HCT116 (cell line): ENCODE data around the gene CRYGN. TPM values are rescaled to one million over a fixed set of nuclear protein-coding genes. Genes with fewer than 3 reads are reported as not detected.

Experiments
- ATAC-seq: fragments of 200-7000 bp; cut with Tn5 transposase; 2 replicates; pipeline ENCODE4 v1.9.1; 2020; ENCODE audit warnings: mild to moderate bottlenecking, moderate library complexity
- BruUV-seq: library from RNA; stranded (reverse); fragments of 400-500 nt; replicated peaks from 2 replicates; lab custom pipeline; 2021; lab: Mats Ljungman, UMichigan
- CTCF ChIA-PET: fragments of 300-600 bp; sonication (Branson Sonifier 250); formaldehyde crosslinking; loops from one replicate; lab custom pipeline; 2021; ENCODE audit warnings: antibody characterized with exemption; lab: Charles Lee
- POLR2A ChIA-PET: fragments of 300-600, 350-600 bp; sonication (Branson Sonifier 250); formaldehyde crosslinking; loops from one replicate; lab custom pipeline; 2021; ENCODE audit warnings: antibody characterized with exemption; lab: Charles Lee
- RAD21 ChIA-PET, 2 experiments: fragments of 300-600 bp; sonication (Branson Sonifier 250); formaldehyde crosslinking; loops; one replicate each; lab custom pipeline; 2023; ENCODE audit warnings: low total read pairs in 2 of 2; ENCODE audit not compliant: uncharacterized antibody in 2 of 2, unreplicated experiment in 2 of 2, low non-redundant PET in 1 of 2; lab: Charles Lee
- DNase-seq: peaks from one replicate; pipeline ENCODE4 v3.0.0-alpha.2; 2010; ENCODE audit warnings: low read depth, low spot score
- H2AFZ ChIP-seq: fragments of 200-600 bp; shearing (Covaris generic), sonication (generic); 2 replicates; pipeline ENCODE4 v1.6.1; 2017; ENCODE audit warnings: low read depth, mixed run types, mixed read lengths, antibody characterized with exemption, low read length; ENCODE audit not compliant: poor library complexity, severe bottlenecking
- H3K27ac ChIP-seq: 2 replicates; pipeline ENCODE4 v1.5.1; 2012; ENCODE audit warnings: low read depth, low read length
- H3K27me3 ChIP-seq: fragments of 200-600 bp; sonication (generic); 2 replicates; pipeline ENCODE4 v1.6.1; 2016; ENCODE audit warnings: mixed run types, low read length, mixed read lengths; ENCODE audit not compliant: insufficient read depth
- H3K36me3 ChIP-seq, 2 experiments: fragments of 200-500 bp in 1 of 2; fragments of 200-600 bp in 1 of 2; sonication (Bioruptor generic) in 1 of 2; sonication (generic) in 1 of 2; 2 replicates each; pipeline versions ENCODE4 v1.5.1 to v1.6.1; 2014 to 2016; ENCODE audit warnings: low read length in 2 of 2, inconsistent platforms in 1 of 2, mixed read lengths in 1 of 2, mixed run types in 1 of 2; ENCODE audit not compliant: insufficient read depth in 2 of 2, control insufficient read depth in 1 of 2
- H3K4me1 ChIP-seq, 2 experiments: fragments of 200-600 bp in 1 of 2; sonication (generic) in 1 of 2; 2 replicates each; pipeline versions ENCODE4 v1.5.1 to v1.6.1; 2012 to 2017; ENCODE audit warnings: low read length in 2 of 2, inconsistent platforms in 1 of 2, mild to moderate bottlenecking in 1 of 2, mixed read lengths in 1 of 2, mixed run types in 1 of 2, moderate library complexity in 1 of 2; ENCODE audit not compliant: insufficient read depth in 2 of 2, control insufficient read depth in 1 of 2
- H3K4me2 ChIP-seq: fragments of 200-600 bp; sonication (generic); 2 replicates; pipeline ENCODE4 v1.6.1; 2017; ENCODE audit warnings: mixed run types, low read length, mixed read lengths
- H3K4me3 ChIP-seq, 2 experiments: fragments of 200-600 bp in 1 of 2; sonication (generic) in 1 of 2; replicated peaks in 1 of 2; 2 replicates each; pipeline ENCODE4 v1.5.1; 2011 to 2016; ENCODE audit warnings: low read length in 2 of 2, control low read depth in 1 of 2, low read depth in 1 of 2, mild to moderate bottlenecking in 1 of 2, mixed read lengths in 1 of 2, mixed run types in 1 of 2
- H3K79me2 ChIP-seq: fragments of 200-600 bp; sonication (generic); 2 replicates; pipeline ENCODE4 v1.6.1; 2017; ENCODE audit warnings: mild to moderate bottlenecking, mixed run types, low read length, moderate library complexity, mixed read lengths; ENCODE audit not compliant: insufficient read depth
- H3K9ac ChIP-seq: fragments of 200-600 bp; sonication (generic); 2 replicates; pipeline ENCODE4 v1.6.1; 2016; ENCODE audit warnings: low read length, mixed read lengths
- H3K9me2 ChIP-seq: fragments of 200-600 bp; sonication (generic), shearing (Covaris generic); 2 replicates; pipeline ENCODE4 v1.6.1; 2017; ENCODE audit warnings: mixed run types, mild to moderate bottlenecking, moderate library complexity; ENCODE audit not compliant: insufficient read depth
- H3K9me3 ChIP-seq, 2 experiments: fragments of 200-500 bp in 1 of 2; fragments of 200-600 bp in 1 of 2; sonication (Bioruptor generic) in 1 of 2; sonication (generic) in 1 of 2; 2 replicates each; pipeline ENCODE4 v1.6.1; 2014 to 2017; ENCODE audit warnings: low read length in 2 of 2, mixed read lengths in 2 of 2, inconsistent platforms in 1 of 2, low read depth in 1 of 2, mild to moderate bottlenecking in 1 of 2, mixed run types in 1 of 2, moderate library complexity in 1 of 2; ENCODE audit not compliant: control insufficient read depth in 1 of 2, insufficient read depth in 1 of 2
- H4K20me1 ChIP-seq: fragments of 200-600 bp; sonication (generic), shearing (Covaris generic); 2 replicates; pipeline ENCODE4 v1.6.1; 2017; ENCODE audit warnings: mixed run types, mild to moderate bottlenecking, moderate library complexity; ENCODE audit not compliant: insufficient read depth
- ELF1 ChIP-seq: IDR thresholded peaks from 2 replicates; pipeline ENCODE4 v1.6.1; 2012; ENCODE audit warnings: low read depth, borderline replicate concordance
- JUND ChIP-seq: IDR thresholded peaks from 2 replicates; pipeline ENCODE4 v1.6.1; 2012
- POLR2A ChIP-seq: IDR thresholded peaks from 2 replicates; pipeline ENCODE4 v1.7.0; 2011; ENCODE audit warnings: borderline replicate concordance; ENCODE audit not compliant: insufficient read depth, insufficient read length; ENCODE audit errors: extremely low read depth
- RAD21 ChIP-seq: IDR thresholded peaks from 2 replicates; pipeline ENCODE4 v1.6.1; 2012; ENCODE audit warnings: low read depth, mild to moderate bottlenecking
- SP1 ChIP-seq: IDR thresholded peaks from 2 replicates; pipeline ENCODE4 v1.6.1; 2012; ENCODE audit warnings: low read depth
- SRF ChIP-seq: IDR thresholded peaks from 2 replicates; pipeline ENCODE4 v1.6.1; 2012; ENCODE audit warnings: low read depth
- ZFX ChIP-seq: fragments of 450-650 bp; IDR thresholded peaks from 2 replicates; pipeline ENCODE4 v1.6.1; 2017
- intact Hi-C: fragments of 100-400 bp; cut with micrococcal nuclease; formaldehyde crosslinking; loops from 2 replicates; pipeline ENCODE4 v1.10.0; 2022
- total RNA-seq: library from RNA; stranded (reverse); gene quantifications from one replicate; pipeline ENCODE4 v1.2.1, GENCODE V29; 2021; ENCODE audit not compliant: unreplicated experiment
- TF ChIP-seq, protein P1 (sequence below): IDR thresholded peaks from 2 replicates; pipeline ENCODE4 v1.6.1; 2012; ENCODE audit warnings: low read depth

Gene CRYGN
- total RNA-seq, 1 experiment from 2014 or later: not detected

- H2AFZ ChIP-seq: no peak overlapping the region
- peaks cover 10 to 18% of the 10 kb centered on the region in 2 experiments; a peak in 3 of 4 replicates for H3K4me1 ChIP-seq
- ChIA-PET RAD21 (no interaction called here), POLR2A (no interaction called here), CTCF (no interaction called here)
- BruUV-seq: no TSS peak
- no peaks in the 10 kb centered on the region for H4K20me1 ChIP-seq
- H3K79me2 ChIP-seq: no peaks in the 10 kb centered on the region
- H3K4me3 ChIP-seq: no peak overlapping the region
- H3K9ac ChIP-seq: no peak overlapping the region
- H3K9me2 ChIP-seq: no peaks in the 10 kb centered on the region
- H3K27ac ChIP-seq: no peak overlapping the region
- DNase-seq (no peak), ATAC-seq (no peak)
- no peak overlapping the region for H3K4me2 ChIP-seq
- TF ChIP-seq POLR2A: no peak
- TF ChIP-seq RAD21: no peak
- no peak for TF ChIP-seq ELF1
- TF ChIP-seq, protein P1, sequence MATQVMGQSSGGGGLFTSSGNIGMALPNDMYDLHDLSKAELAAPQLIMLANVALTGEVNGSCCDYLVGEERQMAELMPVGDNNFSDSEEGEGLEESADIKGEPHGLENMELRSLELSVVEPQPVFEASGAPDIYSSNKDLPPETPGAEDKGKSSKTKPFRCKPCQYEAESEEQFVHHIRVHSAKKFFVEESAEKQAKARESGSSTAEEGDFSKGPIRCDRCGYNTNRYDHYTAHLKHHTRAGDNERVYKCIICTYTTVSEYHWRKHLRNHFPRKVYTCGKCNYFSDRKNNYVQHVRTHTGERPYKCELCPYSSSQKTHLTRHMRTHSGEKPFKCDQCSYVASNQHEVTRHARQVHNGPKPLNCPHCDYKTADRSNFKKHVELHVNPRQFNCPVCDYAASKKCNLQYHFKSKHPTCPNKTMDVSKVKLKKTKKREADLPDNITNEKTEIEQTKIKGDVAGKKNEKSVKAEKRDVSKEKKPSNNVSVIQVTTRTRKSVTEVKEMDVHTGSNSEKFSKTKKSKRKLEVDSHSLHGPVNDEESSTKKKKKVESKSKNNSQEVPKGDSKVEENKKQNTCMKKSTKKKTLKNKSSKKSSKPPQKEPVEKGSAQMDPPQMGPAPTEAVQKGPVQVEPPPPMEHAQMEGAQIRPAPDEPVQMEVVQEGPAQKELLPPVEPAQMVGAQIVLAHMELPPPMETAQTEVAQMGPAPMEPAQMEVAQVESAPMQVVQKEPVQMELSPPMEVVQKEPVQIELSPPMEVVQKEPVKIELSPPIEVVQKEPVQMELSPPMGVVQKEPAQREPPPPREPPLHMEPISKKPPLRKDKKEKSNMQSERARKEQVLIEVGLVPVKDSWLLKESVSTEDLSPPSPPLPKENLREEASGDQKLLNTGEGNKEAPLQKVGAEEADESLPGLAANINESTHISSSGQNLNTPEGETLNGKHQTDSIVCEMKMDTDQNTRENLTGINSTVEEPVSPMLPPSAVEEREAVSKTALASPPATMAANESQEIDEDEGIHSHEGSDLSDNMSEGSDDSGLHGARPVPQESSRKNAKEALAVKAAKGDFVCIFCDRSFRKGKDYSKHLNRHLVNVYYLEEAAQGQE: no peak
- TF ChIP-seq JUND: no peak
- no peak for TF ChIP-seq ZFX
- no peak for TF ChIP-seq SP1
- no peak for TF ChIP-seq SRF
- no peaks in the 10 kb centered on the region for H3K9me3 ChIP-seq
- H3K36me3 ChIP-seq: no peaks in the 10 kb centered on the region
- no peaks in the 10 kb centered on the region for H3K27me3 ChIP-seq
- intact Hi-C loops: no loop called here
Observed at GRCh38 chr7:151451626-151452571, 12.0 kb upstream of the CRYGN start.
